Measurements from ENCODE around the gene MYLK4.

The MYLK4 gene

DNA sequence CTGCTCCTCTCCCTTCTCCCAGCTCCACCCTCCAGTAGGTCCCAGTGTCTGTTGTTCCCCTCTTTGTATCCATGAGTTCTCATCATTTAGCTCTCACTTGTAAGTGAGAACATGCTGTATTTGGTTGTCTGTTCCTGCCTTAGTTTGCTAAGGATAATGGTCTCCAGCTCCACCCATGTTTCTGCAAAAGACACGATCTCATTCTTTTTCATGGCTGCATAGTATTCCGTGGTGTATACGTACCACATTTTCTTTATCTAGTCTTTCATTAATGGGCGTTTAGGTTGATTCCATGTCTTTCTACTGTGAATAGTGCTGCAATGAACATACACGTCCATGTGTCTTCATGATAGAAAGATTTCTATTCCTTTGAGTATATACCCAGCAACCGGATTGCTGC is 136.6 kb downstream of the MYLK4 start:
- no peak overlapping the region for H3K4me3 Mint-ChIP-seq
- H3K4me1 Mint-ChIP-seq (ENCODE audit: low read depth) = no peaks in the 10 kb centered on the region
- H3K9me3 Mint-ChIP-seq = no peaks in the 10 kb centered on the region
- H3K27me3 Mint-ChIP-seq = peaks cover 10% of the 10 kb centered on the region
- no peaks in the 10 kb centered on the region for H3K36me3 Mint-ChIP-seq (ENCODE audit: low read depth)
- intact Hi-C loops (cut with micrococcal nuclease) = no loop called here
- H3K27ac Mint-ChIP-seq = no peak overlapping the region
